HG03558 (cell line): ENCODE measurements around the gene COG4.
A peak's percentile ranks its signal among the peaks of the same experiment; 100 is the strongest.

ENCODE experiments used
- ATAC-seq: cut with Tn5 transposase; IDR thresholded peaks from one replicate; pipeline ENCODE4 v1.9.1; 2021; ENCODE audit warnings: moderate number of reproducible peaks; ENCODE audit not compliant: unreplicated experiment; ENCODE audit errors: extremely low read depth

Gene COG4

GRCh38 chr16:70438585-70438968, 84.8 kb downstream of the COG4 start:
- ATAC-seq: no peak

- no peak for ATAC-seq
Measured at GRCh38 chr16:70437582-70438557, 85.5 kb downstream of the COG4 start.

- no peak for ATAC-seq
Measured at GRCh38 chr16:70437017-70437581, 86.3 kb downstream of the COG4 start.

- ATAC-seq: no peak
Measured at GRCh38 chr16:70434484-70435260, 88.7 kb downstream of the COG4 start.

- no peak for ATAC-seq
Measured at GRCh38 chr16:70433458-70434103, 89.8 kb downstream of the COG4 start.

GRCh38 chr16:70432723-70433457, 90.5 kb downstream of the COG4 start:
- no peak for ATAC-seq

- no peak for ATAC-seq
Measured at GRCh38 chr16:70432356-70432722, 91.0 kb downstream of the COG4 start.

GRCh38 chr16:70430667-70431536, 92.5 kb downstream of the COG4 start:
- peak; percentile 28 for ATAC-seq
